NCI-H2196 (cell line): Measurements from ENCODE around the gene ATP8A2.

Source experiments
- DNase-seq: peaks from one replicate; lab custom pipeline; 2025; ENCODE audit not compliant: unreplicated experiment; lab: John Stamatoyannopoulos, UW

Gene ATP8A2

GRCh38 chr13:25380741-25381324, 9.1 kb downstream of the ATP8A2 start:
- no peak for DNase-seq

GRCh38 chr13:25384758-25385410, 13.1 kb downstream of the ATP8A2 start:
- no peak for DNase-seq

- no peak for DNase-seq
Observed at GRCh38 chr13:25391932-25392331, 20.2 kb downstream of the ATP8A2 start.

GRCh38 chr13:25394402-25395060, 22.8 kb downstream of the ATP8A2 start:
- DNase-seq, result no peak

- DNase-seq, result no peak
Observed at GRCh38 chr13:25397763-25398162, 26.0 kb downstream of the ATP8A2 start.

GRCh38 chr13:25400925-25401324, 29.2 kb downstream of the ATP8A2 start:
- DNase-seq, result no peak

- DNase-seq, result no peak
Observed at GRCh38 chr13:25401958-25402357, 30.2 kb downstream of the ATP8A2 start.

GRCh38 chr13:25406377-25406776, 34.6 kb downstream of the ATP8A2 start:
- peak; percentile 1 for DNase-seq

GRCh38 chr13:25409938-25410337, 38.2 kb downstream of the ATP8A2 start:
- no peak for DNase-seq

GRCh38 chr13:25415241-25415640, 43.5 kb downstream of the ATP8A2 start:
- DNase-seq, result peak; percentile 10

- DNase-seq, result no peak
Observed at GRCh38 chr13:25417535-25417934, 45.8 kb downstream of the ATP8A2 start.

- peak; percentile 7 for DNase-seq
Observed at GRCh38 chr13:25420161-25420560, 48.4 kb downstream of the ATP8A2 start.

- DNase-seq, result no peak
Observed at GRCh38 chr13:25421612-25422011, 49.8 kb downstream of the ATP8A2 start.

- no peak for DNase-seq
Observed at GRCh38 chr13:25422153-25422552, 50.4 kb downstream of the ATP8A2 start.

GRCh38 chr13:25423831-25424230, 52.1 kb downstream of the ATP8A2 start:
- DNase-seq, result no peak

GRCh38 chr13:25429466-25429865, 57.7 kb downstream of the ATP8A2 start:
- no peak for DNase-seq

GRCh38 chr13:25432691-25433090, 60.9 kb downstream of the ATP8A2 start:
- DNase-seq, result no peak

- no peak for DNase-seq
Observed at GRCh38 chr13:25440061-25440460, 68.3 kb downstream of the ATP8A2 start.

GRCh38 chr13:25446261-25446660, 74.5 kb downstream of the ATP8A2 start:
- no peak for DNase-seq

- no peak for DNase-seq
Observed at GRCh38 chr13:25447396-25447795, 75.6 kb downstream of the ATP8A2 start.

- no peak for DNase-seq
Observed at GRCh38 chr13:25453850-25454365, 82.1 kb downstream of the ATP8A2 start.

- DNase-seq, result peak; percentile 39
Observed at GRCh38 chr13:25455146-25455545, 83.4 kb downstream of the ATP8A2 start.
